Spleen (tissue), 11 donors: ENCODE measurements around the gene KRTAP19-7. TPM values are rescaled to one million over a fixed set of nuclear protein-coding genes. Genes with fewer than 3 reads are reported as not detected.

Experiments used
- DNase-seq: peaks from one replicate; pipeline ENCODE4 v3.0.0-alpha.2; 2020
- H3K27ac ChIP-seq, 8 donors: fragments of 200-600 bp; sonication (generic) in 7 of 8; 1 replicate in 4 of 8; 2 replicates in 4 of 8; pipeline versions ENCODE4 v1.5.0 to v1.8.0; 2016 to 2021; ENCODE audit warnings: inconsistent platforms in 4 of 8, mild to moderate bottlenecking in 4 of 8, moderate library complexity in 1 of 8
- H3K27me3 ChIP-seq, 7 donors: fragments of 200-600 bp; sonication (generic) in 6 of 7; replicated peaks in 1 of 7; 1 replicate in 4 of 7; 2 replicates in 3 of 7; pipeline versions ENCODE4 v1.5.0 to v1.8.0; 2016 to 2021; ENCODE audit warnings: inconsistent platforms in 3 of 7, mild to moderate bottlenecking in 1 of 7
- H3K36me3 ChIP-seq, 6 donors: fragments of 200-600 bp; sonication (generic) in 5 of 6; 1 replicate in 4 of 6; 2 replicates in 2 of 6; pipeline versions ENCODE4 v1.5.0 to v1.8.0; 2016 to 2021; ENCODE audit warnings: inconsistent platforms in 2 of 6
- H3K4me1 ChIP-seq, 6 donors: fragments of 200-600 bp; sonication (generic) in 5 of 6; 1 replicate in 3 of 6; 2 replicates in 3 of 6; pipeline versions ENCODE4 v1.5.0 to v1.8.0; 2016 to 2021; ENCODE audit warnings: inconsistent platforms in 3 of 6
- H3K4me3 ChIP-seq, 8 donors: fragments of 200-600 bp; sonication (generic) in 7 of 8; 1 replicate in 4 of 8; 2 replicates in 4 of 8; pipeline versions ENCODE4 v1.5.0 to v1.8.0; 2016 to 2021; ENCODE audit warnings: inconsistent platforms in 4 of 8, mild to moderate bottlenecking in 4 of 8, moderate library complexity in 2 of 8
- H3K9me3 ChIP-seq, 8 donors: fragments of 200-600 bp; sonication (generic) in 7 of 8; 1 replicate in 4 of 8; 2 replicates in 4 of 8; pipeline versions ENCODE4 v1.5.0 to v1.8.0; 2016 to 2021; ENCODE audit warnings: inconsistent platforms in 4 of 8
- CTCF ChIP-seq, 11 experiments: fragments of 200-600 bp in 7 of 11; fragments of 450-650 bp in 4 of 11; sonication (generic) in 4 of 11; IDR thresholded peaks in 8 of 11; conservative IDR thresholded peaks in 3 of 11; 1 replicate in 7 of 11; 2 replicates in 4 of 11; pipeline versions ENCODE4 v1.4.0 to v1.8.0; 2016 to 2021; ENCODE audit warnings: antibody characterized with exemption in 11 of 11, inconsistent platforms in 4 of 11, mild to moderate bottlenecking in 1 of 11
- POLR2A ChIP-seq, 3 donors: fragments of 450-650 bp; IDR thresholded peaks; one replicate each; pipeline ENCODE4 v1.5.1; 2017; ENCODE audit warnings: antibody characterized with exemption in 3 of 3, mild to moderate bottlenecking in 1 of 3
- POLR2AphosphoS5 ChIP-seq, 3 donors: sonication (generic); formaldehyde crosslinking; IDR thresholded peaks; one replicate each; pipeline ENCODE4 v1.5.1; 2017; ENCODE audit warnings: antibody characterized with exemption in 3 of 3
- WGBS, 5 donors: extraction: QIAGEN DNeasy Blood & Tissue Kit in 3 of 5; methylation state at CpG; one replicate each; pipeline versions ENCODE4 v1.1.5 to v1.1.7; 2013 to 2018; 5-methylcytosine and 5-hydroxymethylcytosine counted together
- intact Hi-C: fragments of 100-400 bp; cut with DNase I; formaldehyde crosslinking; loops from one replicate; pipeline ENCODE4 v1.15.0; 2023; ENCODE audit warnings: low total_unique reads
- polyA plus RNA-seq, 3 donors: library from polyadenylated mRNA; stranded (reverse); fragments of 200-250 nt; gene quantifications; one replicate each; pipeline ENCODE4 v1.2.1, GENCODE V29; 2013
- total RNA-seq, 7 donors: library from RNA; depleted of rRNA in 3 of 7; stranded (reverse); fragments of >200 nt in 3 of 7; fragmentation: NEBNext Ultra II Directional in 4 of 7; extraction: Animal tissue kit (Norgen Biotek cat#: 25700) in 4 of 7; gene quantifications; one replicate each; pipeline versions ENCODE4 v1.1.0 to v1.2.1, GENCODE V29; 2016 to 2021
- donor health status: healthy with polysubstance abuse.
- donor health status: DM: no; HTN: no; CAD: no; lungs with moderate emphysema.
- donor health status: DM: no; HTN: no; CAD: no.
- donor health status: Bipolar disorder and iron deficiency.
- donor health status: healthy.
- donor health status: DM: no; HTN: no; CAD: no.
- donor health status: DM: yes; HTN: yes; CAD: no.

Gene KRTAP19-7
- total and polyA plus RNA-seq, 10 donors = not detected

- intact Hi-C loops = no loop called here
- Histone ChIP-seq H3K36me3 (no peaks in the 10 kb centered on the region), H3K9me3 (peaks cover 0 to 8% (median 0%) of the 10 kb centered on the region in 8 donors), H3K27ac (no peak within 1 kb of the TSS), H3K4me1 (no peaks in the 10 kb centered on the region), H3K4me3 (no peak within 1 kb of the TSS), H3K27me3 (no peaks in the 10 kb centered on the region)
- no peak for DNase-seq
- WGBS, 5 donors = 80 to 95% (median 89%) methylated on average over 4 of the region's 4 CpGs
- TF ChIP-seq POLR2AphosphoS5 (IDR thresholded peaks at IDR 0.05) (no peak), POLR2A (IDR thresholded peaks at IDR 0.05) (no peak), CTCF (IDR thresholded peaks at IDR 0.05 in 8 of 11, conservative IDR thresholded peaks at IDR 0.05 in 3 of 11) (no peak)
Observed at GRCh38 chr21:30592140-30592539, 31.0 kb upstream of the KRTAP19-7 start, which contains the start of gene KRTAP6-3. KRTAP6-3 (plus strand) TSS chr21:30592440; CDS start chr21:30592446, 6 bp downstream.

DNA sequence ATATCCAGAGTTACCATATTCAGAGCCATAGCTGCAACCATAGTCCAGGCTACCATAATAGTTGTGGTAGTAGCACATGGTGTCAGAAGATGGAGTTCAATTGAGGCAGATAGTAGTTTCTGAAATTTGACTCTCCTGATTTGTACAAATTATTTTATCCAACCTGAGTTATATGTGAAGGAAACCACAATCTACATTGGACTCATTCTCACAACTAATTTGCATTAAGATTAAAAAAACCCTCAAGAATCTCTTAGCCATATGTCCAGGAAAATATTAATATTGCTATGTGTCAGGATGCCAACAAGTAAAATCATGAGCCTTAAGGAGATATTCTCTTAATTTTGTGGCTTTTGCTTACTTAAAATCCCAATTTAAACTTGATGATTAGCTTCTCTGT is 29.2 kb upstream of the KRTAP19-7 start, which contains the start of gene KRTAP22-2:
Gene KRTAP22-2, minus strand, starts transcription at position 101 of the 400 bp plus-strand sequence.
- Histone ChIP-seq H3K4me1 (no peaks in the 10 kb centered on the region), H3K27me3 (no peaks in the 10 kb centered on the region), H3K36me3 (no peaks in the 10 kb centered on the region), H3K9me3 (peaks cover 0 to 8% (median 0%) of the 10 kb centered on the region in 8 donors), H3K4me3 (no peak within 1 kb of the TSS), H3K27ac (no peak within 1 kb of the TSS)
- TF ChIP-seq POLR2AphosphoS5 (IDR thresholded peaks at IDR 0.05) = no peak
- TF ChIP-seq POLR2A (IDR thresholded peaks at IDR 0.05) = no peak
- no peak for TF ChIP-seq CTCF (IDR thresholded peaks at IDR 0.05 in 8 of 11, conservative IDR thresholded peaks at IDR 0.05 in 3 of 11)
- no peak for DNase-seq
- intact Hi-C loops = no loop called here

- TF ChIP-seq CTCF (IDR thresholded peaks at IDR 0.05 in 8 of 11, conservative IDR thresholded peaks at IDR 0.05 in 3 of 11) (no peak), POLR2AphosphoS5 (IDR thresholded peaks at IDR 0.05) (no peak), POLR2A (IDR thresholded peaks at IDR 0.05) (no peak)
- H3K4me3 ChIP-seq = no peak overlapping the region
- no peak for DNase-seq
- 78 to 81% (median 78%) methylated on average over 1 of the region's 1 CpG for WGBS, 5 donors
- no peaks in the 10 kb centered on the region for H3K9me3 ChIP-seq
- H3K27me3 ChIP-seq = no peaks in the 10 kb centered on the region
- no peaks in the 10 kb centered on the region for H3K4me1 ChIP-seq
- intact Hi-C loops = no loop called here
- H3K27ac ChIP-seq = no peak overlapping the region
- no peaks in the 10 kb centered on the region for H3K36me3 ChIP-seq
Observed at GRCh38 chr21:30582870-30583269, 21.8 kb upstream of the KRTAP19-7 start.

DNA sequence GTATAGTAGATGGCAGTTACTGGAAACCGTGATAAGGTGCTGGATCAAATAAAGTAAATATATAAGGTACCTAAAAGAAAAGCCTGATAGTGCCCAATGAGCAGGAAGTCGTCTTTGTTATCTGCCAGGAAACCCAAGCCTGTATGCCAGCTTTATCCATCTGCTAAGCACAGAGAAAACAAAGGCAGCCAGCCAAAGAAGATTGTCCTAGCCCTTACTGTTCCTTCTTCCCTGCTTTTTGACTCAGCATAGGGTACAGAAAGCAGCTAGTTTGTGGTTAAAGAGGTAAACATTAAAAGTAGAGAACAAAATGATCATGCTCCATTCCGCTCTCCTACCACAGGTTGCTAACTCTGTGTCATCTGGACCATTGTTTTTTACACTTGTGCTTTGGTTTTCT is 19.0 kb upstream of the KRTAP19-7 start:
- Histone ChIP-seq H3K27ac (no peak overlapping the region), H3K27me3 (no peaks in the 10 kb centered on the region), H3K36me3 (no peaks in the 10 kb centered on the region), H3K4me1 (no peaks in the 10 kb centered on the region), H3K9me3 (no peaks in the 10 kb centered on the region), H3K4me3 (no peak overlapping the region)
- no peak for DNase-seq
- intact Hi-C loops = no loop called here
- WGBS, 5 donors = 51 to 66% (median 59%) methylated on average over 3 of the region's 3 CpGs
- TF ChIP-seq CTCF (IDR thresholded peaks at IDR 0.05 in 8 of 11, conservative IDR thresholded peaks at IDR 0.05 in 3 of 11) (no peak), POLR2A (IDR thresholded peaks at IDR 0.05) (no peak), POLR2AphosphoS5 (IDR thresholded peaks at IDR 0.05) (no peak)
